Pancreas (tissue), 10 donors: ENCODE results near the gene CTSC. TPM values are rescaled to one million over a fixed set of nuclear protein-coding genes. Genes with fewer than 3 reads are reported as not detected.

ENCODE experiments used
- ATAC-seq, 4 donors: fragments of 200-7000 bp; cut with Tn5 transposase; one replicate each; pipeline versions ENCODE4 v1.8.0 to v1.9.1; 2020; ENCODE audit warnings: mild to moderate bottlenecking in 4 of 4, moderate library complexity in 4 of 4
- DNase-seq, 6 donors: peaks; one replicate each; pipeline ENCODE4 v3.0.0-alpha.2; 2020
- FAIRE-seq: peaks from 2 replicates; lab custom pipeline; 2012; peaks lifted over from hg19 to GRCh38; lab: Jason Lieb, UNC
- H3K27ac ChIP-seq, 4 donors: fragments of 200-600 bp; sonication (generic); 1 replicate in 3 of 4; 2 replicates in 1 of 4; pipeline versions ENCODE4 v1.5.0 to v1.8.0; 2020
- H3K27me3 ChIP-seq, 4 donors: fragments of 200-600 bp; one replicate each; pipeline ENCODE4 v1.8.0; 2021
- H3K36me3 ChIP-seq, 3 donors: fragments of 200-600 bp; sonication (generic) in 1 of 3; one replicate each; pipeline versions ENCODE4 v1.5.0 to v1.8.0; 2020 to 2021
- H3K4me1 ChIP-seq, 3 donors: fragments of 200-600 bp; one replicate each; pipeline ENCODE4 v1.8.0; 2021
- H3K4me3 ChIP-seq, 4 donors: fragments of 200-600 bp; sonication (generic) in 2 of 4; one replicate each; pipeline versions ENCODE4 v1.5.0 to v1.8.0; 2020 to 2021
- H3K9me3 ChIP-seq, 4 donors: fragments of 200-600 bp; one replicate each; pipeline ENCODE4 v1.8.0; 2021
- CTCF ChIP-seq, 4 donors: fragments of 200-600 bp; sonication (generic) in 3 of 4; IDR thresholded peaks; one replicate each; pipeline versions ENCODE4 v1.5.0 to v1.8.0; 2021; ENCODE audit warnings: antibody characterized with exemption in 4 of 4
- WGBS, 2 donors: extraction: QIAGEN DNeasy Blood & Tissue Kit; methylation state at CpG; one replicate each; pipeline ENCODE4 v1.1.7; 2013; 5-methylcytosine and 5-hydroxymethylcytosine counted together
- intact Hi-C, 3 donors: fragments of 100-400 bp; cut with DNase I; formaldehyde crosslinking; loops; one replicate each; pipeline versions ENCODE4 v1.11.1 to v1.14.2; 2022
- polyA plus RNA-seq, 2 donors: library from polyadenylated mRNA; stranded (reverse); fragments of 200-250 nt; gene quantifications; one replicate each; pipeline ENCODE4 v1.2.3, GENCODE V29; 2013
- total RNA-seq, 6 donors: library from RNA; stranded (reverse); fragmentation: NEBNext Ultra II Directional in 4 of 6; extraction: Animal tissue kit (Norgen Biotek cat#: 25700) in 4 of 6; gene quantifications; one replicate each; pipeline versions ENCODE4 v1.2.1 to v1.2.4, GENCODE V29; 2021 to 2023
- donor health status: healthy with polysubstance abuse.
- donor health status: DM: no; HTN: no; CAD: no; lungs with moderate emphysema.
- donor health status: DM: no; HTN: no; CAD: no.
- donor health status: control.
- donor health status: control.
- donor health status: Bipolar disorder and iron deficiency.
- donor health status: DM: yes; HTN: yes; CAD: no.
- donor health status: DM: no; HTN: no; CAD: no.
- donor health status: DM: no; HTN: no; CAD: no.
- donor health status: DM: yes; HTN: yes; CAD: no.

The CTSC gene
- total and polyA plus RNA-seq, 8 donors = 12.2 to 68.6 (median 22.2) TPM

GRCh38 chr11:88317536-88317935 is 20.0 kb downstream of the CTSC start:
- FAIRE-seq (no peak), ATAC-seq (no peak), DNase-seq (no peak)
- H3K4me3 ChIP-seq = no peak overlapping the region
- H3K9me3 ChIP-seq = no peaks in the 10 kb centered on the region
- no peak for TF ChIP-seq CTCF (IDR thresholded peaks at IDR 0.05)
- WGBS, 2 donors = 68 to 70% methylated on average over 5 of the region's 5 CpGs
- H3K27me3 ChIP-seq = no peaks in the 10 kb centered on the region
- intact Hi-C loops = no loop called here
- H3K36me3 ChIP-seq = no peaks in the 10 kb centered on the region
- no peak overlapping the region for H3K27ac ChIP-seq
- peaks cover 6 to 26% (median 22%) of the 10 kb centered on the region in 3 donors for H3K4me1 ChIP-seq

- TF ChIP-seq CTCF (IDR thresholded peaks at IDR 0.05) = no peak
These were observed 21.5 kb downstream of the CTSC start for GRCh38 chr11:88315981-88316441.

GRCh38 chr11:88315015-88315414 is 22.5 kb downstream of the CTSC start:
- FAIRE-seq (no peak), ATAC-seq (no peak)
- no peak overlapping the region for H3K27ac ChIP-seq

More at GRCh38 chr11:88315981-88316441, 21.5 kb downstream of the CTSC start:
- intact Hi-C loops = no loop called here
- no peak overlapping the region for H3K4me3 ChIP-seq
- H3K4me1 ChIP-seq = peaks cover 6 to 26% (median 22%) of the 10 kb centered on the region in 3 donors
- no peaks in the 10 kb centered on the region for H3K9me3 ChIP-seq
- DNase-seq (no peak), ATAC-seq (peak in 3 of 4 donors; percentile 37 to 61 (median 43)), FAIRE-seq (no peak)
- no peaks in the 10 kb centered on the region for H3K27me3 ChIP-seq
- 54 to 66% methylated on average over 5 of the region's 5 CpGs for WGBS, 2 donors
- H3K27ac ChIP-seq = no peak overlapping the region
- H3K36me3 ChIP-seq = no peaks in the 10 kb centered on the region

GRCh38 chr11:88313441-88313840 is 24.1 kb downstream of the CTSC start:
- no peak overlapping the region for H3K4me3 ChIP-seq
- no peak overlapping the region for H3K27ac ChIP-seq
- 96 to 98% methylated on average over 2 of the region's 2 CpGs for WGBS, 2 donors
- intact Hi-C loops = no loop called here
- no peaks in the 10 kb centered on the region for H3K9me3 ChIP-seq
- FAIRE-seq (no peak), ATAC-seq (no peak), DNase-seq (no peak)
- peaks cover 6 to 26% (median 22%) of the 10 kb centered on the region in 3 donors for H3K4me1 ChIP-seq
- H3K36me3 ChIP-seq = no peaks in the 10 kb centered on the region
- no peaks in the 10 kb centered on the region for H3K27me3 ChIP-seq
- no peak for TF ChIP-seq CTCF (IDR thresholded peaks at IDR 0.05)

More at GRCh38 chr11:88315015-88315414, 22.5 kb downstream of the CTSC start:
- Histone ChIP-seq H3K4me3 (no peak overlapping the region), H3K9me3 (no peaks in the 10 kb centered on the region), H3K36me3 (no peaks in the 10 kb centered on the region), H3K4me1 (peaks cover 6 to 26% (median 22%) of the 10 kb centered on the region in 3 donors), H3K27me3 (no peaks in the 10 kb centered on the region)
- no peak for TF ChIP-seq CTCF (IDR thresholded peaks at IDR 0.05)
- WGBS, 2 donors = 91 to 92% methylated on average over 2 of the region's 2 CpGs
- no peak for DNase-seq
- intact Hi-C loops = no loop called here

GRCh38 chr11:88312628-88313027 is 24.9 kb downstream of the CTSC start:
- ATAC-seq (no peak), FAIRE-seq (no peak), DNase-seq (no peak)
- no peaks in the 10 kb centered on the region for H3K27me3 ChIP-seq
- H3K27ac ChIP-seq = no peak overlapping the region
- intact Hi-C loops = no loop called here
- WGBS, 2 donors = 0% methylated on average over 1 of the region's 1 CpG
- H3K4me1 ChIP-seq = peaks cover 5 to 21% (median 15%) of the 10 kb centered on the region in 3 donors
- H3K36me3 ChIP-seq = no peaks in the 10 kb centered on the region
- H3K4me3 ChIP-seq = no peak overlapping the region
- H3K9me3 ChIP-seq = no peaks in the 10 kb centered on the region
- no peak for TF ChIP-seq CTCF (IDR thresholded peaks at IDR 0.05)
